NCI-H446 treated with DMSO at 0.1 percent for 48 hours (cell line): ENCODE measurements around the gene KCNK4.

Experiments
- DNase-seq: peaks from one replicate; lab custom pipeline; 2025; lab: John Stamatoyannopoulos, UW

The KCNK4 gene

DNA sequence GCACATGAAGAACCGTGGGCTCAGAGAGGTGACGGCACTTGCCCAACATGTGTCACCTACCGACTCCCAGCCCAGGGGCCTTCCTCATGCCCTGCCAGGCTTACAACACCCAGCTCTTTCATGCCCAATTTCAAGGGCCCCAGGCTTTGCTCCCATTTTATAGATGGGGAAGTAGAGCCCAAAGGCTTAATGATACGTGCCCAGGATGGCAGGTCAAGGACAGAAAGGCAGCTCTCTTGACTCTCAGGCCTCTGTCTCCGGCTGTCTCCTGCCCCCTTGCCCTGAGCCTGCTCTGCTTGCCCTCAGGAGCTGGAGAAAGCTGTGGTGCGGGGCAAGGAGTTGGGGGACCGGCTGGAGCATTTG is 57.9 kb downstream of the KCNK4 start:
- no peak for DNase-seq

DNA sequence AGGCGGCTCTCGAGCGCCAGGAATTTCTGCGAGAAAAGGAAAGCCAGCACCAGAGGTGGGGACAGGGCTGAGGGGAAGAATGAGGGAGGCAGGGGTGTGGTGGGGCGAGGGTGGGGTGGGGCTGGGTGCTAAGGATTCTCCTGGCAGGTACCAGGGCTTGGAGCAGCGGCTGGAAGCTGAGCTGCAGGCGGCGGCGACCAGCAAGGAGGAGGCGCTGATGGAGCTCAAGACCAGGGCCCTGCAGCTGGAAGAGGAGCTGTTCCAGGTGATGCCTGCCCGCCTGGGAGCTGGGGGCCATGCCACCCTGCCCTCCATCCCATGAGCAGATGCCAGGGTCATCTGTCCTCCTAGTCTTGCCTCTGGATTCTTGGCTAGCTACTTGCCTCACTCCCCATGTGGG is 58.3 kb downstream of the KCNK4 start:
- no peak for DNase-seq
